GM21528 (cell line): ENCODE measurements around the gene HCN4.
"Not testable (repeated sequence)": the region's sequence is repeated elsewhere in the genome, so short reads cannot be mapped to it uniquely, and the experiment has no call there.

Experiments
- ATAC-seq: cut with Tn5 transposase; IDR thresholded peaks from one replicate; pipeline ENCODE4 v1.9.1; 2021; ENCODE audit warnings: mild to moderate bottlenecking, moderate library complexity; ENCODE audit not compliant: unreplicated experiment, low FRiP score

HCN4 gene

GRCh38 chr15:73303636-73304035 lies 65.1 kb downstream of the HCN4 start:
- no peak for ATAC-seq

DNA sequence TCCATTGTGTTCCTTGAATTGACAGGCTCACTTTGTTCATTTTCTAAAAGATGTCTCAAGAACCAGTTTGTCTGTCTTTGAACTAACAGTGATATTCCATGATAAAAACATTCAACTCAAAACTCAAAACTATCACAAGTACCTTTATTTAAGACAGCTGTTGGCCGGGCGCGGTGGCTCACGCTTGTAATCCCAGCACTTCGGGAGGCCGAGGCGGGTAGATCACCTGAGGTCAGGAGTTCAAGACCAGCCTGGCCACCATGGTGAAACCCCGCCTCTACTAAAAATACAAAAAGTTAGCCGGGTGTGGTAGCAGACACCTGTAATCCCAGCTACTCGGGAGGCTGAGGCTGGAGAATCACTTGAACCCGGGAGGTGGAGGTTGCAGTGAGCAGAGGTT lies 68.5 kb downstream of the HCN4 start:
- not testable (repeated sequence) for ATAC-seq

GRCh38 chr15:73298522-73299245 lies 70.1 kb downstream of the HCN4 start:
- no peak for ATAC-seq

GRCh38 chr15:73296609-73297353 lies 72.0 kb downstream of the HCN4 start:
- ATAC-seq = no peak

DNA sequence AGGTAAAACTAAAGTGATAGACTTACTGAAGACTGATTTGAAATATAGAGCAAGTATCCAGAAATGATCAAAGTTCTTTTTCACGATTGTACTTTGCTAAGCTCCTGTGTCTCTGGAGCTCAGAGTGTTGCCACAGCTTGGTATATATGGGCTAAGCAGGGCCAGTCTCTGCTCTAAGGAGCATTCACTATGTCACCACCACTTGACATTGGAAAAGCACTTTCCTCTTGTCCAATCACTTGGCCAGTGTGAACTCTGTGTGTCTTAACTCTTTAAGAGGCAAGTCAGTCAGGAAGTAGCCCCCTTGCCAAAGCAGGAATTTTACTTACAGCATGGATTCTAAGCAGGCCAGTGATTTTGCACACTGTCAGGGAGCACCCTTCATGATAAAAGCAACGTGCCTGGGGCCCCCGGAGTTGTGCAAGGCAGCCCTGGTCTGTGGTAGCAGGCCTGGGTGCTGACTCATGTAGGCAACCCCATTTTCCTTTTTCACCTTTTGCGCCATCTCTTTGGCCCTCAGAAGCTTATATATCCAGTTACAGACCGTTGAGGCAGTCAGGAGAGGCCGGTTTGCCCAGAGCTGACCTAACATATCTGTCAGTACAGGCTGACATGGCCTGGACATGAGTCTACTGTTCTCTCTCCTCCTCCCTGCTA lies 73.0 kb downstream of the HCN4 start:
- ATAC-seq = no peak

DNA sequence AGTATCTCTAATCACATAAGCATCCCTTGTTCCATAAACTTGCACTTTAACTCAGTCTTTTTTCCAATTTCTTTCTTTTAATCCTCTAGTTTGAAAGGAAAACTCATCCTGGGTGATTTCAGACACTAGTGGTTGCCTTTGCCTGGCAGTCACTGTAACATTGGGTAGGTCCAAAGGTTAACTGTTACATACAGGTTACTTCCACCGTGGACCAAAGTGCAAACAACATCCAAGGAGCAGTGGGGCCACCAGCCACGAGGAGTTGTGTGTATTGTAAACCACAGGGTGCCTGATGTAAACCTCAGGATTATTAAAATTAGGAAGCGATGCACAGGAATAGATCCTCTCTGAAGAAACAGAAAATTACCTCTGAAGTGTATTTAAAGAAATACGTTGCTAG lies 75.0 kb downstream of the HCN4 start:
- no peak for ATAC-seq

GRCh38 chr15:73291441-73291840 lies 77.3 kb downstream of the HCN4 start:
- ATAC-seq = no peak

DNA sequence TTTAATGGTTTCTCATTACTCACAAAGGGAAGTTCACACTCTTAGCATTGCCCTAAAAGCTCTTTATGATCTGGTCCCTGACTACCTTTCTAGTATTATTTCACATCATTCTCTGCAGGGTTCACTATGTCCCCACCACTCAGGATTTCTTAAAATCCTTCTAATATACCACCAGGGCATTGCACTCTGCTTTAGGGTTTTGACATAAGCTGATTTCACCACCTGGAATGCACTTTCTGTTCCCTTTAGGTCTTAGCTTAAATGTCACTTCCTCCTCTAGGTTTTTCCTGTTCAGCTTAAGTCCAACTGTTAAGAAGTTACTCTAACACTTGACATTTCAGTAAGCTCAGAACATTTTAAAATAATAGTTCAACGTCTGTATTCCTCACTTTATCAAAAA lies 81.7 kb downstream of the HCN4 start:
- no peak for ATAC-seq

- ATAC-seq = no peak
Measured at GRCh38 chr15:73286311-73286710, 82.4 kb downstream of the HCN4 start.

DNA sequence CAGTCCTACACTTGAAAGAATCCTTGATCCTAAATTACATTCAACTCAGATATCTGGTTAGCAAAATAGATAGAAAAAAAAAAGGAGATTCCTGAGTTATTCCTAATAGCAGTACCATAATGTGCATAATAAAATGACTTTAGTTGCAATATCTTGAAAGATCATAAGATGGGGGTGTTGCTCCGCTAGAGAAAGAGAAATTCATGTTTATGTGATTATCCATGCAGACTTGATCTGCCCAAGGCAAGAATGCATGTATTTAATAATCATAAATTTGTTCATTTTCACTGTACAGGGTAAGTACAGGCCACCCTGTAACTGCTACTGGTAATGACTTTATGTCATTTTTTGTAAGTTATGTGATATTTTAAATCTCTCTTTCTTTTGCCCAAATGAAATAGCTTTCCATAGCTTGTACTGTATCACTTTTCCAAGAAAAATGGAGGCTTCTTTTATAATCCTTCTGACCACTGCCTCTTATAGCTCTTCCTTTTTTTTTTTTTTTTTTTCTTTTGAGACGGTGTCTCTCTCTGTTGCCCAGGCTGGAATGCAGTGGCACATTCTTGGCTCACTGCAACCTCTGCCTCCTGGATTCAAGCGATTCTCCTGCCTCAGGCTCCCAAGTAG lies 84.6 kb downstream of the HCN4 start:
- no peak for ATAC-seq

GRCh38 chr15:73283366-73283962 lies 85.3 kb downstream of the HCN4 start:
- ATAC-seq = no peak

DNA sequence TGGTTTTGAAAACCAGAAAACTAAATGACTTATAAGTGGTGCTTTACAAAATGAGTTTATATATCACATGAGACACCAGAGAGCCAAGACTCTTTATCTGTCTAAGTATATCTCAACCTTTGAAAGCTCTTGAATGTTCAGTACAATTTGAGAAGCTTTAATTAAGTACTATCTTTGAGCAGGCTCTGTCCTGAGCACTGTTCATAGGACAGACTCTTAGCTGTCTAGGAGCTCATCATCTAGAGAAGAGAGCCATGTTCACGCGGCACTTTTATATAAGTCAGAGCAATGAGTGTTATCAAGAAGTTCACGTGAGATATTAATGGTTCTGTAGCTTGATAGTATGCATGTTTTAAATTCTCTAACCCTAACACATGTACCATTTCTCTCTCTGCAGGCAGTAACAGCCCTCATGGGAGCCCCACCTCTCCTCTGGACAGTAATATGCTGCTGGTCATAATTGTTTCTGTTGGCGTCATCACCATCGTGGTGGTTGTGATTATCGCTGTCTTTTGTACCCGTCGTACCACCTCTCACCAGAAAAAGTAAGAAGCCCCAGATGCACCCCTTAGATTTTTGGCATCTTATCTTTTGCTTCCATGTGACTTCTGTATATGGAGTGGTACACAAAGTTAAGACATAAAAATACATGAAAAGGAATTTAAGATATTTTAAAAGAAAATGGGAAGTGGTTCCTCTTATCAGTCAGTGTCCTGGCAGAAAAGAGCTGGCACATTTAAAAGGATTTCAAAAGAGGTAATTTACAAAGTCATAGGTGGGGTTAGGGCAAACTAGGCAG lies 86.0 kb downstream of the HCN4 start:
- ATAC-seq = no peak

- no peak for ATAC-seq
Measured at GRCh38 chr15:73275862-73276261, 92.9 kb downstream of the HCN4 start.

DNA sequence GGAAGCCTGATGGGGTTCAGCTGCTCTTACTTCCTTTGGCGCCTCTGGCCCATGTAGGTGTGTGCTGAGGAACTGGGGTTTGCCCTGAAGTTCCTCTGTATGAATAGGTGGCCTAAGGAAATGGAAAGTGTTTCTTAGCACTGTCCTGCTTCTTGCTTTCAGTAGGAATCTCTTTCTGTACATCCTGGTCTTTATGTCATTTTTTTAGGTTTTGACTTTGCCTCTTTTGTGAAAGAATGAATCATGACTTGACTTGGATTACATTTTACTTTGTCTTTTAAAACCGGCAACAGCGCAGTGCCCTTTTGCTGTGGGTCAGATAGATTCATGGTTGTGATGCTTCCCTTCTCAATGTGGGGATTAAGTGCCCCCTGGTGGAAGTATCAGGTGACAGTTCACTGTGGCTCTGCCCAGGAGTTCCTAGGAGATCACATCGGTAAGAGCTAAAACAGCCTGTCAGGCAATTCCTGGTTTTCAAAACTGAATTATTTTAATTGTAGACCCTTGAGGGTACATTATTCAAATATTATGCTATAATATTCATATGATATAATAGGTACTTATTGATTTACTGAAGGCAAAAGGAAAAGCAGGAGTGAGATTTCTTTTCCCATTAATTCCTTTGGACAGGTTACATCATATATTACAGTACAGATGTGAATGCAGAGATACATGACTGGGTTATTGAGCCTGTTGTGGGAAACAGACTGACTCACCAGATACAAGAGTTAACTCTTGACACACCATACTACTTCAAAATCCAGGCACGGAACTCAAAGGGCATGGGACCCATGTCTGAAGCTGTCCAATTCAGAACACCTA lies 95.4 kb downstream of the HCN4 start:
- peak; percentile 63 for ATAC-seq

DNA sequence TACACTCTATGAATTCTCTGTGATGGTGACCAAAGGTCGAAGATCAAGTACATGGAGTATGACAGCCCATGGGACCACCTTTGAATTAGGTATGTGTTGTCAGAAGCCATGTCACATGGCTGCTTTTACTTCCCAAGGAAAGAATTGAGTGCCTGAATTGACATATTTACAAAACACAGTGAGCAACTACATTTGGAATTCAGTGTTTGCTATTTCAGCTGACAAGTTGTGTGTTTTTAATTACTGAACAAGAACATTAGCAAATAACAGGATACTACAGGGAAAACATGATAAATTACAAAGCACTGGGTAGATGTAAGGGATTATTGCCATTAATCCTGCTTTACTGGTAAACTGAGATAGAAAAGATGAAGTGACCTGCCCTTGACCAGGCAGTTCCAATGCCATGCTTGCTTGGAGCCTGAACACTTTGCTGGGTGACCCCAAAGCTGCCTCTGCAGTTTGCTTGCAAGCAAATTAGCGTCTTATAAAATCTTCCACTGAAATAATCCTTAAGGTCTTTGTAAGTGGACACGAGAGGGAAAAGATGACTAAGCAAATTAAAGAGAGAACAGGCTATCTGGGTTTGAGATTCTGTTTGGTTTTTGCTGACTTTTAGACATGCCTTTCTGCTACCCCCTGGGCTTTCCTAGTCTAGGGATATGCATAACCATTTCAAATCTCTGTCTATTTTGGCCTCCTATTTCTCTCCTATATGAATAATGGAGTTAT lies 98.2 kb downstream of the HCN4 start:
- no peak for ATAC-seq
